OCI-LY3 (cell line): ENCODE data around the gene BMP15.

Experiments used
- H2AFZ ChIP-seq: fragments of 200-600, 300-600 bp; shearing (Covaris generic); 2 replicates; pipeline ENCODE4 v1.6.0; 2014; ENCODE audit warnings: antibody characterized with exemption, low read depth, low read length
- H3K27ac ChIP-seq: fragments of 200-600, 300-600 bp; sonication (generic); 2 replicates; pipeline ENCODE4 v1.5.1; 2014; ENCODE audit warnings: mild to moderate bottlenecking, low read length, moderate library complexity, mixed read lengths
- H3K27me3 ChIP-seq: fragments of 200-600, 300-600 bp; sonication (generic); 2 replicates; pipeline ENCODE4 v1.6.1; 2014; ENCODE audit warnings: low read depth, low read length, mixed read lengths
- H3K36me3 ChIP-seq: fragments of 200-600, 300-600 bp; sonication (generic); replicated peaks from 2 replicates; pipeline ENCODE3; 2014; ENCODE audit warnings: low read depth, low read length, mixed read lengths
- H3K4me1 ChIP-seq: fragments of 300-600, 200-600 bp; sonication (generic); 2 replicates; pipeline ENCODE4 v1.6.1; 2014; ENCODE audit warnings: low read length, mixed read lengths
- H3K4me2 ChIP-seq: fragments of 200-600, 300-600 bp; sonication (generic); 2 replicates; pipeline ENCODE4 v1.6.1; 2014; ENCODE audit warnings: low read length, mixed read lengths
- H3K4me3 ChIP-seq: fragments of 300-600, 200-600 bp; sonication (generic); 2 replicates; pipeline ENCODE4 v1.5.1; 2014; ENCODE audit warnings: antibody characterized with exemption, mild to moderate bottlenecking, low read length, moderate library complexity
- H3K79me2 ChIP-seq: fragments of 300-600, 200-600 bp; shearing (Covaris generic); 2 replicates; pipeline ENCODE4 v1.6.1; 2014; ENCODE audit warnings: mild to moderate bottlenecking, low read length, mixed read lengths
- H3K9ac ChIP-seq: fragments of 300-600, 200-600 bp; shearing (Covaris generic); 2 replicates; pipeline ENCODE4 v1.6.0; 2014; ENCODE audit warnings: mild to moderate bottlenecking, low read length, moderate library complexity
- H3K9me3 ChIP-seq: fragments of 200-600, 300-600 bp; shearing (Covaris generic); 2 replicates; pipeline ENCODE4 v1.6.1; 2014; ENCODE audit warnings: low read length, mixed read lengths; ENCODE audit not compliant: insufficient read depth
- H4K20me1 ChIP-seq: fragments of 200-600, 300-600 bp; sonication (generic); 2 replicates; pipeline ENCODE4 v1.6.1; 2016; ENCODE audit warnings: low read length, mixed read lengths; ENCODE audit not compliant: insufficient read depth
- EZH2phosphoT487 ChIP-seq: fragments of 200-600 bp; shearing (Covaris generic); IDR thresholded peaks from 2 replicates; pipeline ENCODE4 v1.6.1; 2018; ENCODE audit warnings: antibody characterized with exemption, mixed run types, low read depth
- TF ChIP-seq, protein P1 (sequence below): fragments of 200-600, 300-600 bp; sonication (generic); IDR thresholded peaks from 2 replicates; pipeline ENCODE4 v1.5.1; 2014; ENCODE audit warnings: antibody characterized with exemption, low read length, low read depth

BMP15 gene

GRCh38 chrX:50888884-50889283, 21.7 kb upstream of the BMP15 start:
- Histone ChIP-seq H3K4me3 (no peak overlapping the region), H3K4me1 (no peaks in the 10 kb centered on the region), H3K79me2 (no peaks in the 10 kb centered on the region), H3K9me3 (no peaks in the 10 kb centered on the region), H3K27ac (no peak overlapping the region), H4K20me1 (no peaks in the 10 kb centered on the region), H3K36me3 (no peaks in the 10 kb centered on the region), H3K4me2 (no peak overlapping the region), H2AFZ (no peak overlapping the region), H3K27me3 (no peaks in the 10 kb centered on the region), H3K9ac (no peak overlapping the region)
- TF ChIP-seq, protein P1, sequence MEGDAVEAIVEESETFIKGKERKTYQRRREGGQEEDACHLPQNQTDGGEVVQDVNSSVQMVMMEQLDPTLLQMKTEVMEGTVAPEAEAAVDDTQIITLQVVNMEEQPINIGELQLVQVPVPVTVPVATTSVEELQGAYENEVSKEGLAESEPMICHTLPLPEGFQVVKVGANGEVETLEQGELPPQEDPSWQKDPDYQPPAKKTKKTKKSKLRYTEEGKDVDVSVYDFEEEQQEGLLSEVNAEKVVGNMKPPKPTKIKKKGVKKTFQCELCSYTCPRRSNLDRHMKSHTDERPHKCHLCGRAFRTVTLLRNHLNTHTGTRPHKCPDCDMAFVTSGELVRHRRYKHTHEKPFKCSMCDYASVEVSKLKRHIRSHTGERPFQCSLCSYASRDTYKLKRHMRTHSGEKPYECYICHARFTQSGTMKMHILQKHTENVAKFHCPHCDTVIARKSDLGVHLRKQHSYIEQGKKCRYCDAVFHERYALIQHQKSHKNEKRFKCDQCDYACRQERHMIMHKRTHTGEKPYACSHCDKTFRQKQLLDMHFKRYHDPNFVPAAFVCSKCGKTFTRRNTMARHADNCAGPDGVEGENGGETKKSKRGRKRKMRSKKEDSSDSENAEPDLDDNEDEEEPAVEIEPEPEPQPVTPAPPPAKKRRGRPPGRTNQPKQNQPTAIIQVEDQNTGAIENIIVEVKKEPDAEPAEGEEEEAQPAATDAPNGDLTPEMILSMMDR = no peak
- no peak for TF ChIP-seq EZH2phosphoT487

- Histone ChIP-seq H3K79me2 (no peaks in the 10 kb centered on the region), H3K9me3 (no peaks in the 10 kb centered on the region), H3K27me3 (no peaks in the 10 kb centered on the region), H3K4me3 (no peak overlapping the region), H3K27ac (no peak overlapping the region), H3K4me1 (no peaks in the 10 kb centered on the region), H2AFZ (no peak overlapping the region), H4K20me1 (no peaks in the 10 kb centered on the region), H3K4me2 (no peak overlapping the region), H3K9ac (no peak overlapping the region), H3K36me3 (no peaks in the 10 kb centered on the region)
- no peak for TF ChIP-seq EZH2phosphoT487
- TF ChIP-seq, protein P1 = no peak
These were observed 21.0 kb upstream of the BMP15 start for GRCh38 chrX:50889582-50889981.

GRCh38 chrX:50893047-50893446, 17.5 kb upstream of the BMP15 start:
- Histone ChIP-seq H4K20me1 (no peaks in the 10 kb centered on the region), H3K27me3 (no peaks in the 10 kb centered on the region), H3K9ac (no peak overlapping the region), H3K79me2 (no peaks in the 10 kb centered on the region), H2AFZ (no peak overlapping the region), H3K36me3 (no peaks in the 10 kb centered on the region), H3K4me1 (no peaks in the 10 kb centered on the region), H3K9me3 (no peaks in the 10 kb centered on the region), H3K27ac (no peak overlapping the region), H3K4me2 (no peak overlapping the region), H3K4me3 (no peak overlapping the region)
- TF ChIP-seq EZH2phosphoT487 = no peak
- TF ChIP-seq, protein P1 = no peak

GRCh38 chrX:50893466-50893865, 17.1 kb upstream of the BMP15 start:
- no peaks in the 10 kb centered on the region for H3K27me3 ChIP-seq
- H3K4me3 ChIP-seq = no peak overlapping the region
- H3K27ac ChIP-seq = no peak overlapping the region
- H3K4me1 ChIP-seq = no peaks in the 10 kb centered on the region
- H3K4me2 ChIP-seq = no peak overlapping the region
- no peaks in the 10 kb centered on the region for H3K79me2 ChIP-seq
- no peak overlapping the region for H3K9ac ChIP-seq
- H4K20me1 ChIP-seq = no peaks in the 10 kb centered on the region
- no peaks in the 10 kb centered on the region for H3K9me3 ChIP-seq
- H3K36me3 ChIP-seq = no peaks in the 10 kb centered on the region
- no peak overlapping the region for H2AFZ ChIP-seq
- no peak for TF ChIP-seq EZH2phosphoT487

- no peak overlapping the region for H3K9ac ChIP-seq
- no peak overlapping the region for H3K4me3 ChIP-seq
- no peaks in the 10 kb centered on the region for H4K20me1 ChIP-seq
- no peaks in the 10 kb centered on the region for H3K27me3 ChIP-seq
- H3K4me2 ChIP-seq = no peak overlapping the region
- H3K9me3 ChIP-seq = no peaks in the 10 kb centered on the region
- TF ChIP-seq EZH2phosphoT487 = no peak
- TF ChIP-seq, protein P1 = peak; percentile 40
- no peaks in the 10 kb centered on the region for H3K36me3 ChIP-seq
- no peak overlapping the region for H3K27ac ChIP-seq
- no peaks in the 10 kb centered on the region for H3K79me2 ChIP-seq
- no peaks in the 10 kb centered on the region for H3K4me1 ChIP-seq
- no peak overlapping the region for H2AFZ ChIP-seq
These were observed 5.2 kb upstream of the BMP15 start for GRCh38 chrX:50905334-50905733.
